Activated CD4-positive, alpha-beta memory T cell treated with anti-CD3 and anti-CD28 coated beads, Interleukin-2, amount 10 ng/mL, durations not matched to agents 7 days and 5 days (primary cell): Measurements from ENCODE around the gene STS. TPM values are rescaled to one million over a fixed set of nuclear protein-coding genes. Genes with fewer than 3 reads are reported as not detected.

Source experiments
- CTCF ChIA-PET: fragments of 350-600 bp; sonication (Branson Sonifier 250); formaldehyde crosslinking; loops from one replicate; lab custom pipeline; 2021; ENCODE audit warnings: antibody characterized with exemption, inconsistent platforms; lab: Charles Lee
- POLR2A ChIA-PET: fragments of 350-600 bp; sonication (Branson Sonifier 250); formaldehyde crosslinking; loops from one replicate; lab custom pipeline; 2021; ENCODE audit warnings: antibody characterized with exemption; lab: Charles Lee
- DNase-seq: peaks from one replicate; pipeline ENCODE4 v3.0.0-alpha.2; 2020
- H3K27ac Mint-ChIP-seq: one replicate; pipeline ENCODE4 v1.8.0; 2021; ENCODE audit warnings: mild to moderate bottlenecking, mixed read lengths
- H3K27me3 Mint-ChIP-seq: one replicate; pipeline ENCODE4 v1.8.0; 2021; ENCODE audit warnings: mixed read lengths
- H3K36me3 Mint-ChIP-seq: one replicate; pipeline ENCODE4 v1.8.0; 2021; ENCODE audit warnings: low read depth, mixed read lengths
- H3K4me1 Mint-ChIP-seq: one replicate; pipeline ENCODE4 v1.8.0; 2021; ENCODE audit warnings: mixed read lengths
- H3K4me3 Mint-ChIP-seq: one replicate; pipeline ENCODE4 v1.8.0; 2021; ENCODE audit warnings: mild to moderate bottlenecking, mixed read lengths
- H3K9me3 Mint-ChIP-seq: one replicate; pipeline ENCODE4 v1.8.0; 2021; ENCODE audit warnings: mixed read lengths
- total RNA-seq, 2 experiments: library from RNA; stranded (reverse); gene quantifications; one replicate each; pipeline ENCODE4 v1.2.3, GENCODE V29; 2021

Gene STS
- total RNA-seq = 1 to 10 TPM; 1.2 to 1.3 TPM

GRCh38 chrX:7147413-7147977 is at the start of gene STS:
Gene STS (plus strand): TSS chrX:7147712. CDS start chrX:7253200, 105,488 bp downstream.
- CTCF ChIA-PET = no interaction called here
- POLR2A ChIA-PET = interaction anchor here (1.0 to 2.7 kb wide), 5 partner anchors 13 to 781 kb away, joined by 3 to 18 read pairs (median 4); no protein-coding TSS in a partner anchor

GRCh38 chrX:7100022-7100421 is 47.5 kb upstream of the STS start:
- H3K4me1 Mint-ChIP-seq = no peaks in the 10 kb centered on the region
- no peak overlapping the region for H3K27ac Mint-ChIP-seq
- H3K9me3 Mint-ChIP-seq = no peaks in the 10 kb centered on the region
- POLR2A ChIA-PET = no interaction called here
- H3K4me3 Mint-ChIP-seq = no peak overlapping the region
- H3K27me3 Mint-ChIP-seq = no peaks in the 10 kb centered on the region
- CTCF ChIA-PET = no interaction called here
- H3K36me3 Mint-ChIP-seq = peaks cover 36% of the 10 kb centered on the region
- no peak for DNase-seq

More at GRCh38 chrX:7147413-7147977, at the start of gene STS:
- Mint-ChIP-seq H3K27me3 (no peaks in the 10 kb centered on the region), H3K36me3 (no peaks in the 10 kb centered on the region), H3K4me3 (peak within 1 kb of the TSS; percentile 79), H3K27ac (peak within 1 kb of the TSS; percentile 87), H3K4me1 (peaks cover 18% of the 10 kb centered on the region), H3K9me3 (no peaks in the 10 kb centered on the region)
- peak; percentile 23 for DNase-seq

- DNase-seq = no peak
- CTCF ChIA-PET = no interaction called here
- no peak overlapping the region for H3K4me3 Mint-ChIP-seq
- no peaks in the 10 kb centered on the region for H3K9me3 Mint-ChIP-seq
- no peak overlapping the region for H3K27ac Mint-ChIP-seq
- H3K4me1 Mint-ChIP-seq = no peaks in the 10 kb centered on the region
- H3K27me3 Mint-ChIP-seq = no peaks in the 10 kb centered on the region
- peaks cover 34% of the 10 kb centered on the region for H3K36me3 Mint-ChIP-seq
- POLR2A ChIA-PET = no interaction called here
These were observed 45.4 kb upstream of the STS start for GRCh38 chrX:7102119-7102518.

- no peaks in the 10 kb centered on the region for H3K9me3 Mint-ChIP-seq
- H3K27me3 Mint-ChIP-seq = no peaks in the 10 kb centered on the region
- peaks cover 23% of the 10 kb centered on the region for H3K36me3 Mint-ChIP-seq
- ChIA-PET POLR2A (no interaction called here), CTCF (no interaction called here)
- peaks cover 15% of the 10 kb centered on the region for H3K4me1 Mint-ChIP-seq
- no peak overlapping the region for H3K4me3 Mint-ChIP-seq
- no peak for DNase-seq
- H3K27ac Mint-ChIP-seq = no peak overlapping the region
These were observed 40.9 kb upstream of the STS start for GRCh38 chrX:7106649-7107048.

- H3K27me3 Mint-ChIP-seq = no peaks in the 10 kb centered on the region
- no peak for DNase-seq
- H3K27ac Mint-ChIP-seq = no peak overlapping the region
- peaks cover 15% of the 10 kb centered on the region for H3K4me1 Mint-ChIP-seq
- CTCF ChIA-PET = no interaction called here
- POLR2A ChIA-PET = no interaction called here
- H3K36me3 Mint-ChIP-seq = peaks cover 16% of the 10 kb centered on the region
- no peak overlapping the region for H3K4me3 Mint-ChIP-seq
- H3K9me3 Mint-ChIP-seq = no peaks in the 10 kb centered on the region
These were observed 39.5 kb upstream of the STS start for GRCh38 chrX:7108030-7108429.

- no peak overlapping the region for H3K4me3 Mint-ChIP-seq
- H3K9me3 Mint-ChIP-seq = no peaks in the 10 kb centered on the region
- H3K27me3 Mint-ChIP-seq = no peaks in the 10 kb centered on the region
- POLR2A ChIA-PET = no interaction called here
- CTCF ChIA-PET = no interaction called here
- no peak overlapping the region for H3K27ac Mint-ChIP-seq
- peaks cover 18% of the 10 kb centered on the region for H3K36me3 Mint-ChIP-seq
- H3K4me1 Mint-ChIP-seq = peaks cover 15% of the 10 kb centered on the region
- DNase-seq = no peak
These were observed 38.4 kb upstream of the STS start for GRCh38 chrX:7109049-7109531.

- no peak for DNase-seq
- Mint-ChIP-seq H3K36me3 (peaks cover 10% of the 10 kb centered on the region), H3K27me3 (no peaks in the 10 kb centered on the region), H3K4me1 (peaks cover 15% of the 10 kb centered on the region), H3K4me3 (no peak overlapping the region), H3K27ac (peak overlapping the region; percentile 35), H3K9me3 (no peaks in the 10 kb centered on the region)
- POLR2A ChIA-PET = no interaction called here
- CTCF ChIA-PET = no interaction called here
These were observed 37.4 kb upstream of the STS start for GRCh38 chrX:7109838-7110793.

GRCh38 chrX:7110821-7111276 is 36.7 kb upstream of the STS start:
- no peak for DNase-seq
- peaks cover 17% of the 10 kb centered on the region for H3K4me1 Mint-ChIP-seq
- H3K9me3 Mint-ChIP-seq = no peaks in the 10 kb centered on the region
- no peak overlapping the region for H3K4me3 Mint-ChIP-seq
- ChIA-PET CTCF (no interaction called here), POLR2A (no interaction called here)
- H3K27ac Mint-ChIP-seq = peak overlapping the region; percentile 35
- peaks cover 13% of the 10 kb centered on the region for H3K36me3 Mint-ChIP-seq
- H3K27me3 Mint-ChIP-seq = no peaks in the 10 kb centered on the region

- Mint-ChIP-seq H3K9me3 (no peaks in the 10 kb centered on the region), H3K4me1 (peaks cover 17% of the 10 kb centered on the region), H3K4me3 (no peak overlapping the region), H3K36me3 (peaks cover 13% of the 10 kb centered on the region), H3K27me3 (no peaks in the 10 kb centered on the region), H3K27ac (no peak overlapping the region)
- CTCF ChIA-PET = interaction anchor here (0.7 kb wide), 1 partner anchor 818 kb away, joined by 3 read pairs; no protein-coding TSS in a partner anchor
- DNase-seq = no peak
- POLR2A ChIA-PET = no interaction called here
These were observed 36.0 kb upstream of the STS start for GRCh38 chrX:7111518-7111917.

GRCh38 chrX:7112071-7112470 is 35.4 kb upstream of the STS start:
- no peaks in the 10 kb centered on the region for H3K9me3 Mint-ChIP-seq
- no peaks in the 10 kb centered on the region for H3K27me3 Mint-ChIP-seq
- H3K4me3 Mint-ChIP-seq = no peak overlapping the region
- peaks cover 13% of the 10 kb centered on the region for H3K36me3 Mint-ChIP-seq
- no peak overlapping the region for H3K27ac Mint-ChIP-seq
- ChIA-PET POLR2A (no interaction called here), CTCF (interaction anchor here (0.7 kb wide), 1 partner anchor 818 kb away, joined by 3 read pairs; no protein-coding TSS in a partner anchor)
- peaks cover 20% of the 10 kb centered on the region for H3K4me1 Mint-ChIP-seq
- DNase-seq = no peak

- H3K36me3 Mint-ChIP-seq = peaks cover 15% of the 10 kb centered on the region
- POLR2A ChIA-PET = no interaction called here
- no peaks in the 10 kb centered on the region for H3K27me3 Mint-ChIP-seq
- no peak overlapping the region for H3K27ac Mint-ChIP-seq
- H3K4me1 Mint-ChIP-seq = peaks cover 17% of the 10 kb centered on the region
- H3K9me3 Mint-ChIP-seq = no peaks in the 10 kb centered on the region
- no peak overlapping the region for H3K4me3 Mint-ChIP-seq
- DNase-seq = no peak
- CTCF ChIA-PET = no interaction called here
These were observed 32.0 kb upstream of the STS start for GRCh38 chrX:7115557-7115956.

- H3K27ac Mint-ChIP-seq = no peak overlapping the region
- CTCF ChIA-PET = no interaction called here
- no peaks in the 10 kb centered on the region for H3K9me3 Mint-ChIP-seq
- no peak for DNase-seq
- no peaks in the 10 kb centered on the region for H3K27me3 Mint-ChIP-seq
- H3K4me3 Mint-ChIP-seq = no peak overlapping the region
- H3K4me1 Mint-ChIP-seq = peaks cover 12% of the 10 kb centered on the region
- POLR2A ChIA-PET = no interaction called here
- H3K36me3 Mint-ChIP-seq = peaks cover 15% of the 10 kb centered on the region
These were observed 31.4 kb upstream of the STS start for GRCh38 chrX:7116081-7116480.

- Mint-ChIP-seq H3K9me3 (no peaks in the 10 kb centered on the region), H3K4me1 (peaks cover 11% of the 10 kb centered on the region), H3K27me3 (no peaks in the 10 kb centered on the region), H3K36me3 (peaks cover 15% of the 10 kb centered on the region), H3K27ac (no peak overlapping the region), H3K4me3 (no peak overlapping the region)
- POLR2A ChIA-PET = no interaction called here
- DNase-seq = no peak
- CTCF ChIA-PET = no interaction called here
These were observed 29.9 kb upstream of the STS start for GRCh38 chrX:7117587-7117986.
